SK-N-SH treated with all-trans-retinoic acid at 6 μM for 48 hours (cell line): ENCODE results near the gene SMCP.

Experiments used
- PATZ1 ChIP-seq: fragments of 250-450 bp; sonication (Bioruptor Pico); IDR thresholded peaks from 2 replicates; pipeline ENCODE4 v1.8.0; 2020; ENCODE audit warnings: mild to moderate bottlenecking, moderate library complexity, borderline replicate concordance
- ZFP3 ChIP-seq: fragments of 250-450 bp; sonication (Bioruptor Pico); IDR thresholded peaks from 2 replicates; pipeline ENCODE4 v1.5.0; 2020; ENCODE audit warnings: mild to moderate bottlenecking, moderate library complexity

- no peak for TF ChIP-seq ZFP3 (CRISPR knock-in tag)
- TF ChIP-seq PATZ1: no peak
Observed at GRCh38 chr1:152901631-152902030, 23.5 kb downstream of the SMCP start.
